NCI-H510A (cell line): ENCODE measurements around the gene CAMK2B.

Experiments
- DNase-seq: peaks from one replicate; lab custom pipeline; 2025; lab: John Stamatoyannopoulos, UW

CAMK2B gene

DNA sequence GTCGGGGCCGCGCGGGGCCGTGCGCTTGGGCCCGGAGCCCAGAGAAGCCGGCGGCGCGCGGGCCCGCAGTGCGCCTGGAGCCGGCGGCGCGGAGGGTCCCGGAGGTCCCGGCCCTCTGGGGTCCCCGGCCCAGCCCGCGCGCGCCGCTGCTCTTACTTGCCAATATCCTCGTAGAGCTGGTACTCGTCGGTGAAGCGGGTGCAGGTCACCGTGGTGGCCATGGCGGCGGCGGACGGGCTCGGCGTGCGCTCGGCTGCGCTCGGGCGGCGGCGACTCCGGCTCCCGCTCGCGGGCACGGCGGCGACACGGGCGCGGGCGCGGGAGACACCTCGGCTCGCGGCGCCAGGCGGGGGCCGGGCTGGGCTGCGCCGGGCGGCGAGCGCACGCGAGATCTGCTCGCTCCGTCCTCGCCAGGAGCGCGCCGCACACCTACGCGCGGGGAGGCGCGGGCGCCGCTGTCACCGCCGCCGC, at the start of gene CAMK2B:
Gene CAMK2B (minus strand): TSS at position 394 of the 471 bp plus-strand sequence. CDS start 173 bp downstream, at position 221.
- no peak for DNase-seq

DNA sequence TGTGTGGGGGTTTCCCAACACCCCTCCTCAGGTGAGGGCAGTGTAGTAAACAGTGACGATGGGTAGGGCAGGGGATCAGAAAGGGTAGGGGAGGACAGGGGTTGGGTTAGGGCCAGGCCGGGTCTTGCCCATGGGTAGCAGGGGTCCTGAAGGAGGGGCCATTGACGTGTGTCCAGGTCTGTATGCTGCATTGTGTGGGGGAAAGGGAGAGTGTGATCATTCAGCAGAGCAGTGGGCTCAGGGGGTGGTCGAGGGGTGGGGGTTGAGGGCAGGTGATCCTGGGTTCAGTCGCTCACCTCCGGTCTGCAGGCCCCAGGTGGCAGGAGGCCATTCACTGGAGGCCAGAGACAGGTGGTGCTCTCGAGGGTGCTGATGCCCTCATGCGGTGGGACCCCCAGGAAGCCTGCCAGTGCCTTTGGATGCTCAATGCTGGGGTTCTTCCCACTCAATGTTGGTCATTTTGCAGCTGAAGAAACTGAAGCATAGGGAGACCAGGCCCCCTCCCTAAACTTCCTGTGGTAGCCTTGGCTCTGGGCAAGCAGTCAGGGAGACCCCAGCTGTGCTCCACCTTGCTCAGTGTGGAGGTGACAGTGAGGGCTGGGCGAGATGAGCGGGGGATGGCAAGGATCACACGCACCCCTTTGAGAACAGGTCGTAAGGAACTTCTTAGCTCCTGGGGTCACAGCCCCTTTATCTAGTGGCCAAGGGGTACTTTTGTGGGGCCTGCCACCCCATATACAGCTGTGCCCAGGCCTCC, 48.8 kb upstream of the CAMK2B start:
- no peak for DNase-seq

DNA sequence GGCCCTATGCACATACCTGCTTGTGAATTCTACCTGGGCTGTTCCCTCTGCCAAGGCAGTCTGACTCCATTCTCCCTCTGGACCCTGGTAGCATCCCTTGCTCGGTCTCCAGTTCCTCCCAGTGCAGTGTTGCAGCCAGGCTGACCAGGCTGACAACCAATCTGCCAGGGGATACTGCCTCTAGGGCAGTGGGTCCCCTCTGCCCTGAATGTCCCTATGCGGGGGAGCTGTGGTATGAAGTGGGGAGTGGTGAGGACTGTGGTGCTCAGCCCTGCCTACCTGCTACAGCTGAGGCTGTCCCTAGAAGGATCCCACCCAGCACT, 48.0 kb upstream of the CAMK2B start:
- DNase-seq, result no peak

DNA sequence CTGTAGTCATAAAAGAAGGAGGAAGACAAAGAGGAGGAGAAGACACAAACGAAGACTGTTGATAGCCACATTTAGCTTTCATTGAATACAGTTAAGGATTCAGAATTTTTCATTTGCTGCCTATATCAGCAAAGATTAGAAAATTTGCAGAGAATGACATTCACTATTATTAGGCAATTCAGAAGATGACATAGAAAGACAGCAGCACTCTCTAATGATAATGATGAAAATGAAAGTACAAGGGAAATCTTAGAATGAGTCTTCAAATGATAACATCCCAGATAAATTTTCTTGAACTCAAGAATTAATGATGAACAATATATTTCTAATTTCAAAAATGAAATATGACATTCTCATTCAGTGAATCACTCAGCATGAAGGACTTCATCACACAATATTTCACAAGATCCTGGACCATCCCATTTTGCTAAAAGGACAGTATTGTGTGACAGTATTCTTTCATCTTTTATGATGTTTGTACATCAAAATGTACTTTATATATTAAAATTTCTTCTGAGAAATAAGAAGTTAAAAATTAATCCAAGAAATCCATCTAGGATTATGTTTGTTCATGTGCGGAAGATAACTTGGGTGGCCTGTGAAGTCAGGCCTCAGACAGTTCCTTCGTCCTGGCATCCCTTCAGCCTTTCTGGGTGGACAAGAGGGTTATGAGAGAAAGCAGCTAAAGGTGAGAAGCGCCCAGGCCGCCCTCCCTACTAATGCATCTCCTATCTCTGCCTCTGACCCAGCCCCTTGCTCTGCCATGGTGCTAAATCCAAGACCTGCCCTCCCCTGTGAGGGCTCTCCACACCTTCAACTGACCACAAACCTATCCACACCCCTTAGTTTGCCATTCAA, 47.4 kb upstream of the CAMK2B start:
- no peak for DNase-seq

DNA sequence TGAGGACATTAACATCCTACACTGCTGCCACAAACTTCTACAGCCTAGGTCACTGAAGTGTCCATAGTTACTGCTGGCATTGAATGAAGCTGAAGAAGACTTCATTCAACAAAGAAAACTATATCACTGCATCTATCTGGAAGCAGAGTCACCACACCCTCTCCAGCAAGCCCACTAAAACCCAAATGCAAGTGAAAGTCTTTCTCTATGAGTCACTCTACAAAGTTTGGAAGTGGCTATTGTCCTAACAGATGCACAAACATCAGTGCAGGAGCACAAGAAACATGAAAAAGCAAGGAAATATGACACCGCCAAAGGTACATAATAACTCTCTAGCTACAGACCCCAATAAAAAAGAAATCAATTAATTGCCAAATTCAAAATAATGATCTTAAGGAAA, 43.5 kb upstream of the CAMK2B start:
- no peak for DNase-seq

DNA sequence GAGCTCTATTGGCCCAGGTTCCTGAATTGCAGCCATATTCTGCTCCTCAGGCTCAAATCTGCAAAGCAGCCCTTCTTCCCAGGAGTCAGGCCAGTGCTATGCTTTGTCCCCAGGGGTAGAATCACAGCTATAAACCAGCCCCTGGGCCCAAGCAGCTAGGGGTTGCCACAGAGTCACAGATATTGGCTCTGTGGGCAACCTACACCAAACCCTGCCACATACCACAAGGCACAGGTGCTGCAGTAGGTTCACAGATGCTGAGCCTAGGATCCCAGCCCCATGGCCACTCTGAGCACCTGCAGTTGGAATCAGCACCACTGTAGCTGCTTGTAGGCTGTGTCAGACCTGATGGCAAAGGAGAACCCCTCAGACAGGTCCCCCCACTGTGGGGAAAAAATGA, 43.1 kb upstream of the CAMK2B start:
- DNase-seq, result no peak

DNA sequence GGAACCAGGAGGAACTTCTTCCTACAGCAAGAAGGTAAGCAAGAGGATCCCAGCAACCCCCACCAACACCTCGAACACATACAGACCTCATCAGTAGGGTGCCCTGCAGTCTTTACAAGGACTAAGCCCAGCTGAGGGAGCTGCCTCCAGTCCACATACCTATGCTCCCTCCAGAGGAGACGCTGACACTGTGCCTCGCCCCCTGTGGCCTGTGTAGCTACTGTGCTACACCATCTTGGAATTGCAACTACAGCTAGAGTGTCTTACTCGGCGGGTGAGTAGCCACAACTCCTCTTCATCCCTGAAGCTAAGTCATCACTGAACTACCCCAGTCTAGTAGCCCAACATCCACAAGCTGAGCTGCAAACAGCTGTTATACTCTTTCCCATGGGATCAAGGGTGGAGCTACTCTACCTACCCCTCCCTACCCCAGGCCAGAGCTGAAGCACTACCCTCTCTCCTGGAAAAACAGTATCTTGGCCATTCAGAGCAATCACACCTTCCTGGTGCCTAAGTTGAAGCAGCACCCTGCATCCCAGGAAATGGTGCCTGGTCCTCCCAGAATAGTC, 42.2 kb upstream of the CAMK2B start:
- no peak for DNase-seq

DNA sequence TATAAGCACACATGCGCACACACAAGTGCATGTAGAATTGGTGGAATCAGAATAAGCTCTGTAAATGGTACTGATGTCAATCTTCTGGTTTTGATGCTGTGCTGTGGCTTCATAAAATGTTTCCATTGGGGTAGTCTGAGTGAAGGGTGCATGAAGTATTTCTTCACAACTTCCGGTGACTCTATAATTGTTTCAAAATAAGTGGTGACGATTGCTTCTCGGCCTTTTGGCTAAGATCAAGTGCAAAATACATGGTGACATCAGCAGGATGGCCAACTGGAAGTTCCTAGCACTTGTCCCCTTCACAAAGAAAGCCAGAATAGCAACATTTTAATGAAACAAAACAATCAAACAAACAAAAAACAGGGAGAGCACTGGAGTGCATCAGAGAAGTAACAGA, 41.6 kb upstream of the CAMK2B start:
- DNase-seq, result no peak

DNA sequence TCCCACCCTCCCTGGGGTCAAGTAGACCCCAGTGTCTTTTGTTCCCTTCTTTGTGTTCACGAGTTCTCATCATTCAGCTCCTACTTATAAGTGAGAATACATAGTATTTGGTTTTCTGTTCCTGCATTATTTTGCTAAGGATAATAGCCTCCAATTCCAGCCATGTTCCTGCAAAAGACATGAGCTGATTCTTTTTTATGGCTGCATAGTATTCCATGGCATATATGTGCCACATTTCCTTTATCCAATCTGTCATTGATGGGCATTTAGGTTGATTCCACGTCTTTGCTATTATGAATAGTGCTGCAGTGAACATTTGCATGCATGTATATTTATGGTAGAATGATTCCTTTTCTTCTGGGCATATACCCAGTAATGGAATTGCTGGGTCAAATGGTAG, 28.3 kb upstream of the CAMK2B start:
- no peak for DNase-seq

DNA sequence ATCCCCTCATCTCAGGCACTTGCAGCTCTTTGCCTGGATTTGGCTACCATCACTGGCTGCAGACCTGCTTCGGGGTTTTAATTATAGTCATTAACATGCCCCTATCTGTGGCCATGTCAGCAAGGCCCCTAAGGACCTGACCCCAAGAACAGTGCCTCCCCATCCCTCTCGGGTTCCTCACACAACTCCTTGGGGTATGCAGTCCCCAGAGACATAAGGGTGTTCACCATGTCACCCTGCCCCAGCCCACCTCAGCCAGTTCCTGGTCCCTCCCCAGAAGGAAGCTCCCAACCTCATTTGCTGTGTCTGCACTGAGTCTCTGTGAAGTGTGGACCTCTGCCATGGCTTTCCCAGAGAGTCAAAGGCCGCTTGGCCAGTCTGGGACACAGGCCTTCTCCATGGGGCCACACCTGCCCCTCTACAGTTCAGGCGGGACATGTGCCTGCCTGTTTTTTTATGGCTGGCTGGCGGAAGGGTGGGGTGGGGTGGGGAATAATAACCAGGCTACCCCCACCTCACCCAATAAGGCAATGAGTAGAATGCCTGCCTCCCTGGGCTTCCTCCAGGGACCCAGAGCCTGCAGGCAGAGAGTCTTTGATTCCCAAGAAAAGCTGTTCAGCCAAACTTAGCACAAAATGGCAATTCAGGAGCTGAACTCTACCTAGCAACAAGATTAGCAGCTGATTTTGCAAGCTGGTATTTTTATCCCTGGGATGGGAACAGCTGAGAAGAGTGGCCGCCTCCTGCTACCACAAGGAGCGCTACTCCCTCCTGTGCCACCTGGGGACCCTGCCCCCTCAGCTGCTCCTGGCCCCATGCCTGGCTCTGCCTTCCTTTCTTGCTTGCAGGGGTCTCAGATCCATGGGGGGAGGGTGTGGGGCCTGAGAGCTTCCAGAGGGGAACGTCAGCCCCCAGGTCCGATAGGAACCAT, 23.7 kb upstream of the CAMK2B start:
- no peak for DNase-seq

DNA sequence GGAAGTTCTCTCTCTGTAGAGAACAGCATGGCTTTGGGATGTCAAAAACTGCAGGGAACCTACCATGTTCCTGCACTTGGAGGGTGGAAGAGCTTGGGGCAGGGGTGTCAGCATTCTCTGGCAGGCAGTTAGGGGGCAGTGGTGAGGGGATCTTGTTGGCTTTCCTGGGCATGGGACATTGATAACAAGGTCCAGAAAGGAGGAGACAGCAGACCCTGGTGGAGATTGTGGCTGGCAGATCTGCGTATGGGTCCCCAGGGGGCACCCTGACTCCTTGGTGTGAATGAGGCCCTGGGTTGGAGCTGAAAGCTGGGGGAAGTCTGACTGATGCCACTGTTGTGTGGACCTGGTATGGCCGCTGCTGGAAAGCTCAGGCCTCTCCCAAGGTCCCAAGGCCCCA, 22.9 kb upstream of the CAMK2B start:
- DNase-seq, result peak; percentile 5

DNA sequence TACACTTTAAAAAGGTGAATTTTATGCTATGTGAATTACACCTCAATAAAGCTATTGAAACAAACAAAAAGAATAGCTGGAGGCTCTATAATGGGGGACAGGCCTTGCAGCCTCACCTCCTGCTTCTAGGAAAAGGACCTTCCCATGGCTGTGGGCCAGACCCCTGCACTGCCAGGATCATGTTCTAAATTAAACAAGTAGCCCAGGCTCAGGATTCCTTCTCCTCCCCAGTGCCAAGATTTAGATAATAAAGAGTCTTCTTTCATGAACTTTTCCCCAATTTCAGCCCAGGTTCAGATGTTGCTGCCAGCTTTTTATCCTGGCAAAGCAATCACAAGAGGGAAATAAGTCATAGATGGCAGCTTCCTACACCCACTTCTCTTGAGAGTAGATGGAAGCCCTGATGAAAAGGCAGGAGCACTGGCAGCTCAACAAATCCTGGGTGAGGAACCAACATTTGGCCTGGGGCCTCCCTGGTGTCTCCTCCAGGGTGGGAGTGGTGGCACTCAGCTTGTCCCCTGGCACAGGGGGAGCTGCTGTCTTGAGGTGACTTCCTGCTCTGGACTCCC, 22.2 kb upstream of the CAMK2B start:
- DNase-seq, result no peak

DNA sequence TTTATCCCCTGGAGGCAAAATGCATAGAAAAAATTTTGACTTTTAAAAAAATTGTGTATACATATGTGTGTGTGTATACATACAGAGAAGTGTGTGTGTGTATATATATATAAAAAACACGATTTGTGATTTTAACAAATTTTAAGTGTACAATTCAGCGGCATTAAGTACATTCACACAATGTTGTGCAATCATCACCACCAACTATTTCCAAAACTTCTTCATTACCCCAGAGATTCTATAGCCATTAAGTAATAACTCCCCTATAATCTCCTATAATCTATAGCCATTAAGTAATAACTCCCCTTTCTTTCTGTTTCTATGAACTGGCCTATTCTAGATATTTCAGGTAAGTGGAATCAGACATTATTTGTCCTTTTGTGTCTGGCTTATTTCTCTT, 20.7 kb upstream of the CAMK2B start:
- DNase-seq, result no peak

DNA sequence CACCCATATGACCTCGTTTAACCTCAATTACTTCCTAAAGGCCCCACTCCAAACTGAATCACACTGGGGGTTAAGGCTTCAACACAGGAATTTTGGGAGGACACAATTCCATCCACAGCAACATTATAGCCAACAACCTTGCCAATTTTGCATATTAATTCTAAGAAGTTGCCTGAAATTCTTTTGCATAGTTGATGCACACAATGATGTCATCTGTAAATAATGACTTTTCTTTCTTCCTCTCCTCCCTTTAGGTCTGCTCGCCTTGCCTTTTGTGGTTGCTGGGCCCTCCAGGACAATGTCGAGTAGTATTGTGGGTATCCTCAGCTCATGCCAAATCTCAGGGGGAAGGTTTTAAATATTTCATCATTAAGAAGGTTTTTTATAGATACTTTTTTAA, 16.0 kb upstream of the CAMK2B start:
- no peak for DNase-seq

DNA sequence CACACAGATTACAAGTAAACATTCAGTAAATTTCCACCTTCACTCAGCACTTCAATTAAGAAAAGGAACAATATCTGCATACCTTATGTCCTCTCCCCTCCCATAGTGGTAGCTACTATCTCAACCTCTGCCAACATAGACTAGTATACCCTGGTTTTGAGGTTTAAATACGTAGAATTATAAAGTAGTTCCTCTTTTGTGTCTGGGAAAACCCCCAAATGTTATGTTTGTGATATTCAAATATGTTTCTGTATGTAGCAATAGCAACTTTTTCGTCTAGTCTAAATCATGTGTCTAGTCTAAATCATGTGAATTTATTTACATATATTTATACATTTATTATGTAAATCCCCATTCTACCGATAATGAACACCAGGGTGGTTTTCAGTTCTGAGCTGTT, 13.2 kb upstream of the CAMK2B start:
- no peak for DNase-seq

DNA sequence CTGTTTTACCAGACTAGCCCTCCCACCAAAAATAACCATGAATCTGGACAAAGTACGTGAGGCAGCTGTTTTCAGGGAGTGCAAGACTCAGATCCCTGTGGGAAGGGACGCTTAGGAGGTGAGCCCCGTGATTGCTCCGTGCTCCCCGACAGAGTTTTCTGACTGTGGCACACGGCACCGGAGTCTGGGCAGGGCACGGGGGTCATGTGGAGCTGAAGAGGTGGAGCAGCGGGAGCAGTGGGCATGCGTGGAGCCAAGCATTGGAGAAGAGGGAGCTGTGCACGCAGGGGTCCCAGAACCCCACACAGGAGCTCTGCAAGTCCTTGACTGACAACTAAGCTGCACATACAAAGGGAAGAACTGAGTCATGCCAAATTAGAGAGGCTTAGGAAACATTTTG, 11.1 kb upstream of the CAMK2B start:
- no peak for DNase-seq

DNA sequence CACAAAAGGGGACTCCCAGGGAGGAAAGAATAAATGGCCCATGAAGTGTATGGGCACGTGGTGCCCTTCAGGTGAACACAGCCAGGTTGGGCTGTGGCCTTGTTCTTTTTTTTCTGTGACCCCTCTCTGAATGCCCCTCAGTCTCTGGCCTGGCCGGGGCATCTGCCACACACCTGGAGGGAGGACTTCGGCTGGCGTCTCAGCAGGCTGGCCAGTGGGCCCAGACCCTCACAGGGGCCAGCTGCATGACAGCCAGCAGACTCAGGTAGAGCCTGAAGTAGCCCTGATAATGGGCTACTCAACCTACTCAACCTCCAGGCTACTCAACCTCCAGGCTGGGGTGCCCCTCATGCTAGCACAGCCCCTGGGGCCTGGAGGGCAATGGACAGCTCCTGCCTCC, 9.8 kb upstream of the CAMK2B start:
- DNase-seq, result no peak

DNA sequence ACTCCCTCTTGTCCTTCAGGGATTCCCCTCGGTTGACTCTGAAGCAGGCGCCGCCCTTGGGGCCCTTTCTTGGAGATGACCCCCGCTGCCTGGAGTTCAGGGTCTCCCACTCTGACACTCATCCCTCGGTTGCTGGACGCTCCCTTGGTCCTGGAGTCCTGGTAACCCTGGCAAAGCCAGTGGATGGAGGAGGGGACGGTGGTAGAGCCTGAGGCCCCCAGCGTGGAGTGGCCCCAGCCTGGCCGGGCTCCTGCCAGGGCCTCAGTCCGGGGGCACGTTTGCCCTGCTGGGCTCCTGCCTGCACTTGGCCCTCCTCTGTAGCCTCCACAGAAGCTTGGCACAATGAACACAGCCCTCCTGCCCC, 9.3 kb upstream of the CAMK2B start:
- no peak for DNase-seq

DNA sequence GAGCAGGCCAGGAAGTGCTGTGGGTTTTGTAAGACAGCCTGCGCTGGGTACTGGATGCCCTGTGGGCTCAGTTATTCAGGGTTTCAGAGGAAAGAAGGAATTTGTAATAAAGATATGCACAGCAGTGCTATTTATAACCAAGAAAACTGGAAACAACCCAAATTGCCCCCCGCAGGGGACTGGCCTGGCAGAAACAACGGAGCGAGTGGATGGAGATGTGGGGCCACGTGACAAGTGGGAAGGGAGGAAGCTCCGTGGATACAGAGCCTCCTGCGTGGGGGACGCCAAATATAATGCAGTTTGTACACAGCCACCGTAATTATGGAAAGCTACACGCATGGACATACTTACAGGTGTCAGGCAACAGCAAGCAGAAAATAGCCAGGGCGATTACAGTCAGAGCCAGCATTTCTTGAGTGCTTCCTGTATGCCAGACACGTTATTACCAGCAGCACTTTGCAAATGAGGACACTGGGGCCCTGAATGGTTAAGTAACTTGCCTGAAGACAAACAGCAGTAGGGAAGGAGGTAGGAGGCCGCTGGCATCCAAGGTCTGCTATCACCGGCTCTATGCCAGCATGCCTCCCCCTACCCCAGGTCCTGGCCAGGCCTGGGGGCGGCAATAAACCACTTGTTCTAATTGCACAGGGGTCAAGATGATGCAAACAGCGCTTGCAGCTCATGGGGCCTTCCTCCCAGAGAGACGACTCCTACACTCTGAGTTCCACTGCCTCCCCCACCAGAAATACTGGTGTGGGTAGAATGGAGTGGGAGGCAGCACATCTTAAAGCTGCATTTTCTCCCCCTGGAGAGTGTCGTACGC, 8.7 kb upstream of the CAMK2B start:
- no peak for DNase-seq

DNA sequence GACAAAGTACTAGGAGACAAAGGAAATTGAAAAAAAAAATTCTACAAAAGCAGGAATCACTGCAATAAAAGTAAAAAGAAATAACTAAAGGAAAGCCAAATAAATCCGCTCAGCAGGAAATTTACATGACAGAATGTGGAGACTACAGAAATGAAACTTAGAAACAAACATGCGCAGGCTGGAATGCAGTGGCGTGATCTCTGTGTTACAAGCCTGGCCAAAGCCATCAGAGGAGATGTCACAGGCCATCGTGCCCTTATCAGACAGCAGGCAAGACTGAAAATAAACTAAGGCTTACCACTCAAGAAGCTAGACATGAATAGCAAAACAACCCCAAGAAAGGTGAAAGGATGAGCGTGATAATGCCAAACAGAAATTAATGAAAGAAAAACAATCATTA, 6.3 kb upstream of the CAMK2B start:
- DNase-seq, result no peak

DNA sequence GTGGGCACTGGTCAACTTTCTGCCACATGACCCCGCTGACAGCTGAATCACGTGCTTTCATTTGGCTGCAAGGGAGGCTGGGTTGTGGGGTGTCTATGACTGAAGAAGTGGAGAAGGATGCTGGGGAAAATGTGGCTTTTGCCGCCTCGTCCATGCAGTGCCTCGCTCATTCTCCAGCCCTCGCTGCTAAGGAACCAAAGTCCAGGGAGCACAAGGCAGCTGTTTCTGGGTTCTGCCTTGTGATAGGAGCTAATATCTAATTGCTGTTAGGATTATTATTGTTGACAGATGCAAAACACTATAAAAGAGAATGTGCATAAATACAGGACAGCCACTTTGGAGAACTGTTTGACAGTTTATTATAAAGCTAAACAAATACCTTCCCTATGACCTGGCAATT, 4.9 kb upstream of the CAMK2B start:
- DNase-seq, result no peak
